ENCODE measurements around the gene RELN.

Gene RELN

DNA sequence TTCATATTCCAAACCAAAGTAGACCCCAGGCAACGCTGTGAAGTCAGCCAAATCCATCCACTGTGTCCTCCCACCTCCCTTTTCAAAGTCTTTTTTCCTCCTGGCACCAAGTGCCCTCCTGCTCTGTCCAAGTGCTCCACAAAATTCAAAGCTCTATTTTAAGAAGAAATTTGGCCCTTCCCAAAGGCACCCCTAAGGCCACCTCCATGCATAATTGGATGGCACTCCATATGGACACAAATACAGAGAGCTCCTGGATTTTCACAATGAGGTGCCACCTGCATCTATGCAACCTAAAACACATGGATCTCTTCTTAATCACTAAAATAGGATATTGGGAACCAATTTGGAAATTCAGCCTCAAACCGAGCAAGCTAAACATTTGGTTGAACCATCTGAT lies 121.6 kb downstream of the RELN start:
- Histone ChIP-seq H3K4me3 (ENCODE audit: low read length, poor library complexity, severe bottlenecking) (no peak overlapping the region), H3K9me2 (replicated peaks; ENCODE audit: low read depth, low read length) (no peaks in the 10 kb centered on the region), H2AFZ (ENCODE audit: low read length) (no peak overlapping the region), H3F3A (ENCODE audit: low read depth) (no peaks in the 10 kb centered on the region), H3K9me3 (ENCODE audit: insufficient read depth, low read depth, low read length) (no peaks in the 10 kb centered on the region), H3K27me3 (ENCODE audit: insufficient read depth, low read length, poor library complexity, severe bottlenecking) (no peaks in the 10 kb centered on the region), H3K9ac (ENCODE audit: low read depth, low read length, poor library complexity, severe bottlenecking) (no peak overlapping the region), H3K79me2 (ENCODE audit: insufficient read depth, low read length) (no peaks in the 10 kb centered on the region), H4K20me1 (ENCODE audit: insufficient read depth, low read length, poor library complexity, severe bottlenecking) (no peaks in the 10 kb centered on the region), H3K4me1 (ENCODE audit: insufficient read depth, low read length, poor library complexity, severe bottlenecking) (no peaks in the 10 kb centered on the region), H3K4me2 (ENCODE audit: low read depth, low read length, poor library complexity, severe bottlenecking) (no peak overlapping the region), H3K36me3 (ENCODE audit: insufficient read depth, low read length) (no peaks in the 10 kb centered on the region)
- TF ChIP-seq EZH2phosphoT487 (IDR thresholded peaks at IDR 0.05; ENCODE audit: borderline replicate concordance) = no peak
- no peak for TF ChIP-seq CTCF (conservative IDR thresholded peaks at IDR 0.05; ENCODE audit: low read length)

DNA sequence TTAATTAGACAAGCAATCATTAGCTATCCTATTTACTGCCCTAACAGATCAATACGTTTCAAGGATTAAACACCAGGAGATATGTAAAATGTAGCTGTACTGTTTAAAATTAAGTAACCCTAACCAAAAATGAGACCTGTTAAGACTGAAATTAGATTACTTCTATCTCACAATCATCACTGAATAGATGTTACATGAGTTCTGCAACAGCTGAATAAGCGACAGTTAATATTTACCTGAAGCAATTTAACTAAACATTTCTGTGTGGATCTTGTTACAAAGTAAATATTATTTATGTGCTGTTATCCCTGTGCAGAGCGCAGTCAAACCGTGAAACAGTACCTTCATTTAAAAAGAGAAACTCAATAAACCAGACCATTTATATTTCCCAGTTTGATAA lies 122.5 kb downstream of the RELN start:
- no peak overlapping the region for H3K9ac ChIP-seq (ENCODE audit: low read depth, low read length, poor library complexity, severe bottlenecking)
- no peaks in the 10 kb centered on the region for H4K20me1 ChIP-seq (ENCODE audit: insufficient read depth, low read length, poor library complexity, severe bottlenecking)
- no peak overlapping the region for H3K4me3 ChIP-seq (ENCODE audit: low read length, poor library complexity, severe bottlenecking)
- H3F3A ChIP-seq (ENCODE audit: low read depth) = no peaks in the 10 kb centered on the region
- H3K79me2 ChIP-seq (ENCODE audit: insufficient read depth, low read length) = no peaks in the 10 kb centered on the region
- H3K27me3 ChIP-seq (ENCODE audit: insufficient read depth, low read length, poor library complexity, severe bottlenecking) = no peaks in the 10 kb centered on the region
- no peak overlapping the region for H3K4me2 ChIP-seq (ENCODE audit: low read depth, low read length, poor library complexity, severe bottlenecking)
- H2AFZ ChIP-seq (ENCODE audit: low read length) = no peak overlapping the region
- no peaks in the 10 kb centered on the region for H3K4me1 ChIP-seq (ENCODE audit: insufficient read depth, low read length, poor library complexity, severe bottlenecking)
- no peaks in the 10 kb centered on the region for H3K9me2 ChIP-seq (replicated peaks; ENCODE audit: low read depth, low read length)
- no peaks in the 10 kb centered on the region for H3K36me3 ChIP-seq (ENCODE audit: insufficient read depth, low read length)
- no peak for TF ChIP-seq CTCF (conservative IDR thresholded peaks at IDR 0.05; ENCODE audit: low read length)
- TF ChIP-seq EZH2phosphoT487 (IDR thresholded peaks at IDR 0.05; ENCODE audit: borderline replicate concordance) = no peak
- no peaks in the 10 kb centered on the region for H3K9me3 ChIP-seq (ENCODE audit: insufficient read depth, low read depth, low read length)

DNA sequence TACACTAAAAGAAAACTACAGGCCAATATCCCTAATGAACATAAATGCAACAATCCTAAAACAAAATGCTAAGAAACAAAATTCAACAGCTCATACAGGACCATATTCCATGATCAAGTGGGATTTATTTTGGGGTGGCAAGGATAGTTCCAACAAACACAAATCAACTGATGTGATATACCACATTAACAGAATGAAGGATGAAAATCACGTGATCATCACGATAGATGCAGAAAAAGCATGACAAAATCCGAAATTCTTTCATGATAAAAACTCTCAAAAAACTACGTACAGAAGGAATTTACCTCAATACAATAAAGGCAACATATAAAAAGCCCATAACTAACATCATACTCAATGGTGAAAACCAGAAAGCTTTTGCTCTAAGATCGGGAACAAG lies 124.0 kb downstream of the RELN start:
- Histone ChIP-seq H3K9me2 (replicated peaks; ENCODE audit: low read depth, low read length) (no peaks in the 10 kb centered on the region), H3K9ac (ENCODE audit: low read depth, low read length, poor library complexity, severe bottlenecking) (no peak overlapping the region), H3K4me2 (ENCODE audit: low read depth, low read length, poor library complexity, severe bottlenecking) (no peak overlapping the region), H3K27me3 (ENCODE audit: insufficient read depth, low read length, poor library complexity, severe bottlenecking) (no peaks in the 10 kb centered on the region), H3F3A (ENCODE audit: low read depth) (no peaks in the 10 kb centered on the region), H3K9me3 (ENCODE audit: insufficient read depth, low read depth, low read length) (no peaks in the 10 kb centered on the region), H3K4me3 (ENCODE audit: low read length, poor library complexity, severe bottlenecking) (no peak overlapping the region), H3K36me3 (ENCODE audit: insufficient read depth, low read length) (no peaks in the 10 kb centered on the region), H3K79me2 (ENCODE audit: insufficient read depth, low read length) (no peaks in the 10 kb centered on the region), H2AFZ (ENCODE audit: low read length) (no peak overlapping the region), H4K20me1 (ENCODE audit: insufficient read depth, low read length, poor library complexity, severe bottlenecking) (no peaks in the 10 kb centered on the region), H3K4me1 (ENCODE audit: insufficient read depth, low read length, poor library complexity, severe bottlenecking) (no peaks in the 10 kb centered on the region)
- no peak for TF ChIP-seq CTCF (conservative IDR thresholded peaks at IDR 0.05; ENCODE audit: low read length)
- TF ChIP-seq EZH2phosphoT487 (IDR thresholded peaks at IDR 0.05; ENCODE audit: borderline replicate concordance) = no peak
